H1 (cell line): ENCODE results near the gene PHF8. TPM values are rescaled to one million over a fixed set of nuclear protein-coding genes. Genes with fewer than 3 reads are reported as not detected.

ENCODE experiments used
- ATF3 ChIP-seq: IDR thresholded peaks from 2 replicates; pipeline ENCODE4 v1.6.1; 2011; ENCODE audit warnings: low read depth, mild to moderate bottlenecking, low read length; ENCODE audit not compliant: insufficient read depth
- KDM1A ChIP-seq: fragments of 200-600, 300-600 bp; sonication (generic); IDR thresholded peaks from 2 replicates; pipeline ENCODE4 v1.7.1; 2016; ENCODE audit warnings: mild to moderate bottlenecking, low read length, borderline replicate concordance
- SIRT6 ChIP-seq: IDR thresholded peaks from one replicate; pipeline ENCODE4 v1.7.1; 2012; ENCODE audit warnings: low read length, inconsistent platforms
- SP1 ChIP-seq: IDR thresholded peaks from 2 replicates; pipeline ENCODE4 v1.6.1; 2011; ENCODE audit warnings: low read depth, low read length
- polyA plus RNA-seq, 7 experiments: library from polyadenylated mRNA; depleted of rRNA in 3 of 7; stranded (reverse) in 5 of 7; unstranded in 2 of 7; fragments of >200 nt in 5 of 7; fragments of 200-250 nt in 2 of 7; gene quantifications; 1 replicate in 5 of 7; 2 replicates in 1 of 7; 4 replicates in 1 of 7; pipeline versions ENCODE4 v1.2.1 to v1.2.3, GENCODE V29; 2011 to 2013; ENCODE audit warnings: missing spikeins in 2 of 7, mixed read lengths in 2 of 7
- total RNA-seq: library from RNA; stranded (reverse); fragmentation: NEBNext Ultra II Directional; extraction: Animal tissue kit (Norgen Biotek cat#: 25700); gene quantifications from 2 replicates; pipeline ENCODE4 v1.2.1, GENCODE V29; 2021

Gene PHF8
- total and polyA plus RNA-seq, 2 of the 8 experiments (the other 6 are each of a cell fraction or from before 2014, with no cell fraction given), result 14.6 to 27.6 TPM

GRCh38 chrX:53939127-53939526, 105.1 kb downstream of the PHF8 start (continued):
- TF ChIP-seq SP1 (no peak), ATF3 (no peak), SIRT6 (no peak), KDM1A (no peak)
